NT2/D1 (cell line): Measurements from ENCODE around the gene ZNF284.

ENCODE experiments used
- SUZ12 ChIP-seq: IDR thresholded peaks from 2 replicates; pipeline ENCODE4 v1.6.1; 2011; ENCODE audit not compliant: insufficient read length, insufficient read depth; ENCODE audit errors: extremely low read depth
- YY1 ChIP-seq: IDR thresholded peaks from 2 replicates; pipeline ENCODE4 v1.6.1; 2011; ENCODE audit not compliant: insufficient read length, insufficient read depth
- ZNF274 ChIP-seq: IDR thresholded peaks from 2 replicates; pipeline ENCODE4 v1.6.1; 2011; ENCODE audit warnings: mild to moderate bottlenecking, low read depth, low read length

DNA sequence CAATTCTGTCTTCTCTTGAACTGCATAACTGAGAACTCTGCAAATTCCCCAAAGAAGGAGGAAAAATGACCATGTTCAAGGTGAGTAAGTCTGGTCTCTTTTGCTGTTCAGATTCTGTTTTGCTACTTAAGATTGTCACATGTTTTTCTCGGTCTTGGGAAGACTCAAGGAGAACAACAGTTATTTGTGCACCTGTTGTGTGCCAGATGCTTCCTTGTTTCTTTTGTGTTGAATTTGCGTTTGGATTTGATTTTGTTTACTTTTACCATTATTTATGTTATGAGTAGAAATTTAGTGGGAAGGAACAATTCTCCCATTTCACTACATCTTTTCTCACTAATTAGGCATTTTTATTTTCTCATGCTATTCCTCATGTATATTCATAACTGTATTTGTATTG lies 4.4 kb downstream of the ZNF284 start:
- no peak for TF ChIP-seq SUZ12
- no peak for TF ChIP-seq ZNF274
- TF ChIP-seq YY1: no peak
